ENCODE results near the gene ACTL10. TPM values are rescaled to one million over a fixed set of nuclear protein-coding genes. Genes with fewer than 3 reads are reported as not detected.

The ACTL10 gene
- total and polyA plus RNA-seq, 2 of the 13 experiments (the other 11 are each of a cell fraction or from before 2014, with no cell fraction given), result not detected

- TF ChIP-seq ZNF609 (CRISPR knock-in tag; IDR thresholded peaks at IDR 0.05; ENCODE audit: borderline replicate concordance) (peak; percentile 73; the same call in 1 of the 2 replicates), STAT5B (CRISPR knock-in tag; IDR thresholded peaks at IDR 0.05) (no peak; the same call in 1 of the 2 replicates), ZNF773 (CRISPR knock-in tag; IDR thresholded peaks at IDR 0.05; ENCODE audit: borderline replicate concordance) (no peak; the same call in 1 of the 2 replicates), ZMYM2 (CRISPR knock-in tag; IDR thresholded peaks at IDR 0.05) (peak; percentile 37; the same call in 1 of the 2 replicates), ARHGAP35 (CRISPR knock-in tag; IDR thresholded peaks at IDR 0.05; ENCODE audit: borderline replicate concordance) (peak; percentile 52; the same call in 1 of the 2 replicates), ZNF660 (CRISPR knock-in tag; IDR thresholded peaks at IDR 0.05; ENCODE audit: borderline replicate concordance, low read depth) (0 out of 2 replicates have a peak, but pooled peaks have one; percentile 76), TFE3 (CRISPR knock-in tag; IDR thresholded peaks at IDR 0.05) (0 out of 2 replicates have a peak, but pooled peaks have one; percentile 14), SPEN (CRISPR knock-in tag; IDR thresholded peaks at IDR 0.05; ENCODE audit: low read depth) (peak; percentile 96), ZNF652 (CRISPR knock-in tag; IDR thresholded peaks at IDR 0.05; ENCODE audit: borderline replicate concordance, low read depth) (no peak), KAT7 (CRISPR knock-in tag; IDR thresholded peaks at IDR 0.05; ENCODE audit: borderline replicate concordance) (peak; percentile 99; the same call in 1 of the 2 replicates), HMGXB3 (CRISPR knock-in tag; IDR thresholded peaks at IDR 0.05; ENCODE audit: borderline replicate concordance) (no peak; the same call in 1 of the 2 replicates), JUNB (CRISPR knock-in tag; IDR thresholded peaks at IDR 0.05; ENCODE audit: borderline replicate concordance) (no peak; the same call in 1 of the 2 replicates), MAF1 (CRISPR knock-in tag; IDR thresholded peaks at IDR 0.05; ENCODE audit: borderline replicate concordance) (no peak; the same call in 1 of the 2 replicates), TFAP4 (IDR thresholded peaks at IDR 0.05; ENCODE audit: borderline replicate concordance, low read depth) (no peak), ZSCAN25 (CRISPR knock-in tag; IDR thresholded peaks at IDR 0.05) (peak; percentile 84)
These were observed 3.3 kb upstream of the ACTL10 start (continued) for GRCh38 chr20:33663161-33664084.
